ENCODE results near the gene GAGE12J.
"Not testable (repeated sequence)": the region's sequence is repeated elsewhere in the genome, so short reads cannot be mapped to it uniquely, and the experiment has no call there.

Gene GAGE12J, protein sequence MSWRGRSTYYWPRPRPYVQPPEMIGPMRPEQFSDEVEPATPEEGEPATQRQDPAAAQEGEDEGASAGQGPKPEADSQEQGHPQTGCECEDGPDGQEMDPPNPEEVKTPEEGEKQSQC

DNA sequence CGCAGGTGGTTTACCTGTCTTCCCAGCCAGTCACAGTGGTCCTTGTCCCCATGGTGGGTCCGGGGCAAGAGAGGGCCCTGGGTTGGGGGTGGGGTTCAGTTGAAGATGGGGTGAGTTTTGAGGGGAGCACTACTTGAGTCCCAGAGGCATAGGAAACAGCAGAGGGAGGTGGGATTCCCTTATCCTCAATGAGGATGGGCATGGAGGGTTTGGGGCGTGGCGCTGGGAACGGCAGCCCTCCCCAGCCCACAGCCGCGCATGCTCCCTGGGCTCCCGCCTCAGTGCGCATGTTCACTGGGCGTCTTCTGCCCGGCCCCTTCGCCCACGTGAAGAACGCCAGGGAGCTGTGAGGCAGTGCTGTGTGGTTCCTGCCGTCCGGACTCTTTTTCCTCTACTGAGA, at the start of gene GAGE12J:
GAGE12J (plus strand) TSS at position 301 of the 400 bp plus-strand sequence. CDS start 1,157 bp downstream, outside the sequence.
- DNase-seq: not testable (repeated sequence)

DNA sequence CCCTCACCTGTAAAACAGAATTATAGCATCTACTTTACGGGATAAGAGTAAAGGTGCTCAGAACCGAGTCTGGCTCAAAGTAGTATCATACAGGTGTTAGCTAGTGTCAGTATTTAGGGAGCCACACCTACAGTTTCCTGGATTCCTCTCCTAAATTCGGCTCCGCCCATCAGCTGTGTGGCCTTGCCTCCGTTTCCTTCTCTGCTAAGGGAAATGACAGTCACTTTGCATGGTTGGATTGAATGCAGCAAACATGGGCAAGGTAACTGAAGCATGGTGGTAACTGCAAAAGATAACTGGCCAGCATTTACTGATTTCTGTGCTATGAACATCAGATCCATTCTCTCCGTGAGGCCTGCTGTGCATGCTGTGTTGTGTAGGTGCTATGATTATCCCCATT, 49.4 kb upstream of the GAGE12J start:
- DNase-seq: no peak

DNA sequence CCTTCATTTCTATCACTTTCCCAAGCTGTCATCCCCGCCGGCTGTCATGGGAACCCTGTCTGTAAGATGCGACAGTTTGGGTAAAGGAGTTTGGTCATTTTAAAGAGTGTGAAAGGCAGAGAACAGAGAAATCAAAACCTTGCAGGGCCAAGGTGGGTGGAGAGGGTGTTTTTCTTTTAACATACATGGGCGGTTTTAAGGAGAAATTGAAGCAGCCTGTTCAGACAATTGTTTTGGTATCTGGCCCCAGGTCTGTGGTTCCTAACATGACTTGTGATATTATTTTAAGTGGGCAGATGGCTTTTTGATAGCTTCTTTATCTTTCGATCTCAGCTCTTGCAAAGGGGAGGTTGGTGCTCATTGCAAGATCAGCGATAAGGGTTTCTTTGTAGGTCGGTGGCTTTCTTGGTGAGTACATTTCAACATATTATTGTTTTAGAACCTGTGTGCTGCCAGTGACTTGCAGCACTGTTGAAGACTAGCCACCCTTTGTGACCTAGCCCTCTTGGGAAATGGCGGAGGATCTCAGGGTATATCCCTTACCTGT, 48.6 kb upstream of the GAGE12J start:
- no peak for DNase-seq

DNA sequence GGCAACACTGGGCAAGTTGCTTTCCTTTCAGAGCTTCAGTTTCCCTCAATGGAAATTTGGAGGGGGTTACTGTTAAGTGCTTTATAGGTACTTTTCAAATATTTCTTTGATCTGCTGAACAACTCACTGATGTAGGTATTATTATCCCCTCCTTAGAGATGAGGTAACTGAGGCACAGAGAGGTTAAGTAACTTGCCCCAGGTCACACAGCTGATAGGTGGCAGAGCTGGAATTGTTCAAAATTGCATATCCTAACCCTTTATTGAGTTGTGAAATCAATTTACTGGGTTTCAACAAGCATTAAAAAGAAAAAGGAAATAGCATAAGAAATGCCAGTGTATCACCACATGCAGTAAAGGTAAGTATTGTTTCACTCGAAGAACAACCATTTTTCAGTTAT, 45.6 kb upstream of the GAGE12J start:
- DNase-seq: no peak

DNA sequence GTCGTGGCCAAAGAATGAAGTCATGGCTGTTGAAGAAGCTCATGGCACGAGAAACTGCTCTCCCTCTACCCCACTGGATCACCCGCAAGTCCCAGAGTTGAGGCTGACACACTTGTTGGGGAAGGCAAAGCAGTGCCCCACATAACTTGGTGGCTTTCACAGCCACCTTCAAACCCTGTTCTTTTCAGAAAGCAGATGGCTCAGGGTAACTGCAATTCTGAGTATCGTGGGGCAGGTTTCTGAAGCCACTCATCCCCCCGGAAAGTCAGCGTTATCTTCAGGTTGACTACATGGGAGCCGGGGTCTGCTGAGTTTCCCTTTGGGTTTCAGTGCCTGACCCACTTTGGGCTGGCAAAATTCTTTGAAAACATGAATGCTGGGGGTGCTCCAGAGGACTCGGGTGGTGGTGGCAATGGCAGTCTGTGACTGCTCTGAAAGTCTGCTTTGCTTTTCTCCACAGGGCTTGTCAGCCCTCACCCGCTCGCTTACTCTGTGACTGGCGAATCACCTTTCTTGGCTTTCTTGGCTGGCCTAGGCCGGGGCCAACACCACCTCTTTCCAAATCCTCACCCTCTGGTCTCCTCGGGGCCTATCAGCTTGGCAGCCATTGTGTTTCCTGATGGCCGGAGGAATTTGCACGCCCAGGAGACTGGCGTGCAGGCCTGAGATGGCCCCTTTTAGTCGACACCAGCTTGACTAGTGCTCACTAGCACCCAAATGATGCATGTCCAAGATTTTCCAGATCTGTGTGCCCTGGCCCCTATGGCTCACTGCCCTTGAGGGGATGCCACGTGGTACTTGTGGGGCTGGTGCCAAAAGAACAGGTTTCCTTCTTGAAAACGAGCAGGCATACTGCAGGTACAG, 44.9 kb upstream of the GAGE12J start:
- DNase-seq: no peak

DNA sequence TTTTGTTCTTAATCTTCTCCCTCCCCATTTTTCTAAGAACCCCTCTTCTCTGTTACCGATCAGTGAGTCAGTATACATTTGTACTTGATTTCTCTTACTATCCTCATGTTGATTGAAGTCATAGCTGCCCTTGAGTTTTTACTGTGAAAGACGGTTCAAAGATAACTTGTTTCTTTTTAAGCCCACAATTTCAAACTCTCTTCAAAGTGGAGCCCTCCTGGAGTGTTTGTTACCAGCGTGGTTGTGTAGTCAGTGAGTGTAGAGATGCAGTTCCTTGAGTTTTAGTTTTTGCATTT, 44.4 kb upstream of the GAGE12J start:
- DNase-seq: no peak

DNA sequence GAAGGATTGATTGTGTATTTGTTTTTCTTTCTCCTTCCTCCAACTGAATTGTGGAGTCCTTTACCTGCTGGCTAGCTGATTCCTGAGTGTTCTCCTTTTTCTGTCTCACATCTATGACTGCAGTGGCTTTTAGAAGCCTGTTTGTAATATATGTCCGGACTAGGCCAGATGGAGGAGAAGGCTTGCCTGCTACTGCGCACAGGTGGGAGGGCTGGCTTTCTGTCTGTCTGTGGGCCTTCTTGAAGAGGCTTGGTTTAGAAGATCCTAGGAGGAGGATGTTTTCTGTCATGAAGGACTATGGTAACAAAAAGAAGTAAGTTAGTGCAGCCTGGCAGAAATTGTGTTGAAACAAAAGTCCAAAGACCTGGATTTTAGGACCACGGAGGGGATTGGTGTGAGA, 43.8 kb upstream of the GAGE12J start:
- no peak for DNase-seq

DNA sequence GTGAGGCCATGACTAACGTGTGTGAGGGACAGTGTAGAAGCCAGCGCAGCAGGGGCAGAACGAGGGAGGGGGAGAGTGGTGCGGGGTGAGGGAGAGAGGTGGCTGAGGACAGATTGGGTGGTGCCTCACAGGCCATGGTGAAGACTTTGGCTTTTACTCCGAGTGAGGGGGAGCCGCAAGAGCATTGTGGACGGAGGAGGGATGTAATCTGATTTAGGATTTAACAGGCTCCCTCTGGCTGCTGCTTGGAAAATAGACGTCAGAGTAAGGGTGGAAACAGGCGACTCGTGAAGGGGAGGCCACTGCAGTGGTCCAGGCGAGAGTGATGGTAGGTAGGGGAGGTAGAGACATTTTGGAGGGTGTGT, 39.2 kb upstream of the GAGE12J start:
- no peak for DNase-seq

DNA sequence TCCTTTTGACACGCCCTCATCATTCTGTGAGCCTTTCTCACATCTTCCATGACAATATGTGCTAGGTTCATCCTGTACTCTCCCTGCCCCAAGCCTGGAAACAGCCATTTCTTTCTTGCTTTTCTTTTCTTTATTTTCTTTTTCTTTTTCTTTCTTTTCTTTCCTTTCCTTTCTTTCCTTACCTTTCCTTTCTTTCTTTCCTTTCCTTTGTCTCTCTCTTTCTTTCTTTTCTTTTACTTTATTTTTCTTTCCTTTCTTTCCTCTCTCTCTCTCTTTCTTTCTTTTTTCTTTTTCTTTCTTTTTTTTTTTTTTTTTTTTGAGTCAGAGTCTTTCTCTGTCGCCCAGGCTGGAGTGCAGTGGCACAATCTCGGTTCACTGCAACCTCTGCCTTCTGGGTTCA, 37.6 kb upstream of the GAGE12J start:
- DNase-seq: no peak

DNA sequence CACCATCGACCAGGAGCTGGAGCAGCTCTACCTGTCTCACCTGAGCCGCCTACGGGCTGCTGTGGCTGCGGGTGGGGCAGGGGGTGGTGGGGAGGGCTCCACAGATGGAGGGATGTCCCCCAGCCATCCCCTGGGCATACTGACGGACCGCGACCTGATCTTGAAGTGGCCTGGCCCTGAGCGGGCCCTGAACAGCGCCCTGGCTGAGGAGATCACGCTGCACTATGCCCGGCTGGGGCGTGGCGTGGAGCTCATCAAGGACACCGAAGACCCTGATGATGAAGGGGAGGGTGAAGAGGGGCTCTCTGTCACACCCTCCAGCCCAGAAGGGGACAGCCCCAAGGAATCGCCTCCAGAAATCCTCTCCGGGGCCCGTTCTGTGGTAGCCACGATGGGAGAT, 35.7 kb upstream of the GAGE12J start:
- no peak for DNase-seq

DNA sequence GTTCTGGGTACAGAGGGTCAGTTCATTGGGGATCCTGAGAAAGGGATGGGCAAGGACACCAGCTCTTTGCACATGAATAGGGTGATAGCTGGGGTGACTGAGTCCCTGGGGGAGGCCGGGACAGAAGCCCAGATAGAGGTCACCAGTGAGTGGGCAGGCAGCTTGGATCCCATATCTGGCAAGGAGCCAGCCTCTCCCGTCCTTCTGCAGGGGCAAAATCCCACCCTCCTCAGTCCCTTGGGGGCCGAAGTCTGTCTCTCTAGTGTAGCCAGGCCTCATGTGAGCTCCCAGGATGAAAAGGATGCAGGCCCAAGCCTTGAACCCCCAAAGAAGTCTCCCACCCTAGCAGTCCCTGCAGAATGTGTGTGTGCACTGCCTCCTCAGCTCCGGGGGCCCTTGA, 35.3 kb upstream of the GAGE12J start:
- no peak for DNase-seq

DNA sequence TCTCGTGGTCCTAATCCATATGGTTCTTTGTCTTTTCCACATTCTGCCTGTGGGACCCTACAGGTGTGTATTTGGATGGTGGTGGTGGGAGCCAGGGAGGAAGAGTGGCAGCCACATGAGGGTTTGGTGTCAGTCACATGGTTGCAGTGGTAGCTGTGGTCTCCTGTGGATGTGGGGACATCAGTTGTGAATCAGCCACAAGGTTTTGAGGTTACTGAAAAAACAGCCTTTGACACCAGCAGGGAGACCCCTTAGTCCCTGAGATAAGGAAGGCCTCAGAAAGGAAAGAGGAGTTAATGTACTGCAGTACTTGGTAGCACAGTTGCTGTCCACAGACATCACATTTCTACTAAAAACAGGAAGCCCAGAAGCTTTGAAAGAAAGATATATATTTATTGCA, 34.2 kb upstream of the GAGE12J start:
- DNase-seq: no peak

DNA sequence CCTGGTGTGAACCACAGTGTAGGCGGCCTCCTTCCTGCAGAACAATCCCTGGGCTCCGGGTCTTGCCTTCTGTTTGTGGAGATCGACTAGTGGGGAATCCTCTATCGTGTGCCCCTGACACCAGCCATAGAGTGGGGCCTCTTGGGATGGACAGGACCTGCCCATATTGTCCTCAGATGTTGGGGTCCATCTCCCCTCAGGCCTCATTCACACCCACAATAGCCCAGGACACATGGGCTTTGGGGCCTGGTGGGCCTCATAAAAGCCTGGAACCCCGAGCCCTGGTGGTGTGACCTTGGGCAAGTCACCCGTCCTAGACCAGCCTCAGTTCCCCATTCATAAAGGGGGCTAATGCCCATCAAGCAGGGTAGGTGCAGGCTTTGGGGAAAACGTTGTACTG, 31.6 kb upstream of the GAGE12J start:
- no peak for DNase-seq

DNA sequence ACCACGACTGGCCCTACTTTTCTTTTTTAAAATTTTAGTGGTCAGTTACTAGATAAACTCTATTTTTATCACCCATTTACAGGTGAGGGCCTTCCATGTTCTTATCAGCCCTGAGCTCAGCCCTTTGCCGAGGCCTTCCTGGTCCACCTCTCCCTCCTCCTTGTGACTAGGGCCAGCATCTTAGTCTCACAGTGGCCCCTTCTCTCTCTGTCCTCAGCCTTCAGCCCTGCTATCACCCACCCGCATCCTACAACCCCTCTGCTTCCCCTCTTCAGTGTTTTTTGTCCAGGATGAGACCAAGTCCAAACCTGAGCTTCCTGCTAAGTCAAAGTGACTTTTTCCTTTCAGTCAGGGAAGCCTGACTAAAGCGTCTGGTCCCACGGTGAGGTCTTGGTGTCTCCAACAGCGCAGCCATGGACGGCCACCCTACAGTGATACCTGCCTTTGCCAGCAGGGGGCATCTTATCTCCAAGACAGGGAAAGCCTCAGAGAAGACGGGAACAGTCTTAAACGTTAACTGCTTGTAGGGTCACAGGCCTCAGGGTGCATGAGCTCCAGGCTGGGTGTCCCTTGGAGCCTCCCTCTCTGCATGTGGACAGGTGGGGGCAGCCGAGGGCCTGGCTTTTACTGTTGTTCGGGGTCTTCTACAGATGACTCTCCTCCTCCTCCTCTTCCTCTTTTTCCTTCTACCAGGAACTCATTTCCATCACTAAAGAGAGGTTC, 30.1 kb upstream of the GAGE12J start:
- DNase-seq: no peak

DNA sequence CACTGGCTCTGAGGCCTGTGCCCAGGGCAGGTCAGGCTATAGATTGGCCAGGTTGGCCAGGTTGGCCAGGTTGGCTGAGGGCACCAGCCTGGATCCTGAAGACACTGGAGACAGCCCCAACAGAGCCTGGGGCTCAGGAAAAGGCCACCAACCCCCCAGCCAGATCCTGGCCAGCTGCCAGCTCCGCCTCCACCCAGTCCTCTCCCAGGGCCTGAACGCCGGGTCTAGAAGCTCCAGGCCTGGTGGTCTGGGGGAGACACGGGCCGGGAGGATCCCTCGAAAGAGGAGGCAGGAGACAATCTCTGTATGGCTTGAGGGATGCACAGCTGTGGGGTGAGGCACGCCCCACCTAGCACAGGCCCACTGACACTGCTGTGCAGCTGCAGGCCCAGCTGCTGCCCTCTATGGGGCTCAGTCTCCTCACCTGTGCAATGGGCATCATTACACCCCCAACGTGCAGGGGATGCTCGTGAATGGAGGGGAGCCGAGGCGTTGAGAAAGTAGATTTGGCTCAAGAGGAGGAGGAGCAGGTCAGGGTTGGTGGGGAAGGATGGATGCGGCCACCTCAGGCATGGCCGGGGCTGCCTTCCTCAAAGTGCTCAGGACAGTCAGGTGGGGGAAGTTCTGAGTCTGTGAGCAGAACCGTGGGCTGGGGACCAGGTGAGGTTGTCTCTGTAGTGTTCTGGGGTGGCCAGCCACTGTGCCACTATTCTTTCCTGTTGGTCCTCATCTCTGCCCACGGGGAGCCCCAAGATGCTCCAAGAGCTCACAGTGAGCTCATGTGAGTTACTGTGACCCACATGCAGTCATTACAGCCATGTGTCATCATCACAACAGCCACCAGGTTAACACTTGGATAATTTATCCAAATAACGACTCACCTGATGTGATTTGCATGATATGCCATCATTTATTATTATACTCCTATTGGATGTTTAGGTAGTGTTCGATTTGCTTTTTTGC, 29.2 kb upstream of the GAGE12J start:
- no peak for DNase-seq

DNA sequence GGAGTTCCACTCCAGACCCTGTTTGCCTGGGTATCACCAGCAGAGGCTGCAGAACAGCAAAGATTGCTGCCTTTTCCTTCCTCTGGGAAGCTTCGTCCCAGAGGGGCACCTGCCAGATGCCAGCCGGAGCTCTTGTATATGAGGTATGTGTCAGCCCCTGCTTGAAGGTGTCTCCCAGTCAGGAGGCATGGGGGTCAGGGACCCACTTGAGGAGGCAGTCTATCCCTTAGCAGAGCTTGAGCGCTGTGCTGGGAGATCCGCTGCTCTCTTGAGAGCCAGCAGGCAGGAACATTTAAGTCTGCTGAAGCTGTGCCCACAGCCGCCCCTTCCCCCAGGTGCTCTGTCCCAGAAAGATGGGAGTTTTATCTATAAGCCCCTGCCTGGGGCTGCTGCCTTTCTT, 22.5 kb upstream of the GAGE12J start:
- not testable (repeated sequence) for DNase-seq

DNA sequence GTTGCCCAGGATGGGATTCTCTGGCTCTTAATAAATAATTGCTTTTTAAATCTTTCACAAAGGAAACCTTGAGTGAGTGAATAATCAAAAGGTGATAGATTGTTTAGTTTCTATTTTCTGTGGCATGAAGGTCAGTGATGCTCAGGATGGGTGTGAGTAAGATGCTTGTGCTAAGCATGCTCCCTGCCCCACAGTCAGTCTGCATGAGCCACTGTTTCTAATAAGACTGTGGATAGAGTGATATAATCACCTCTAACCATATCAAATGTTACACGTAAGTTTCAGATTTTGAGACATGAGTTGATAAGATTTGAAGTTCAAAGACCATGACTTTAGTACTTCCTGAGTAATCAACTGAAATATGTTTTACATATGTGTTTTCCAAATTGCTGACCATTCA, 21.1 kb upstream of the GAGE12J start:
- no peak for DNase-seq

DNA sequence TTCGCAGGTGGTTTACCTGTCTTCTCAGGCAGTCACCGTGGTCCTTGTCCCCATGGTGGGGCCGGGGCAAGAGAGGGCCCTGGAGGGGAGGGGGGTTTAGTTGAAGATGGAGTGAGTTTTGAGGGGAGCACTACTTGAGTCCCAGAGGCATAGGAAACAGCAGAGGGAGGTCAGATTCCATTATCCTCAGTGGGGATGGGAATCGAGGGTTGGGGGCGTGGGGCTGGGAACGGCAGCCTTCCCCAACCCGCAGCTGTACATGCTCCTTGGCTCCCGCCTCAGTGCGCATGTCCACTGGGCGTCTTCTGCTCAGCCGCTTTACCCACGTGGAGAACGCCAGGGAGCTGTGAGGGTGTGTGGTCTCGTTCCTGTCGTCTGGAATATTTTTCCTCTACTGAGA, 18.5 kb upstream of the GAGE12J start, which contains the start of gene GAGE10:
GAGE10 (plus strand) TSS at position 301 of the 400 bp plus-strand sequence. CDS start 1,214 bp downstream, outside the sequence.
- DNase-seq: no peak

DNA sequence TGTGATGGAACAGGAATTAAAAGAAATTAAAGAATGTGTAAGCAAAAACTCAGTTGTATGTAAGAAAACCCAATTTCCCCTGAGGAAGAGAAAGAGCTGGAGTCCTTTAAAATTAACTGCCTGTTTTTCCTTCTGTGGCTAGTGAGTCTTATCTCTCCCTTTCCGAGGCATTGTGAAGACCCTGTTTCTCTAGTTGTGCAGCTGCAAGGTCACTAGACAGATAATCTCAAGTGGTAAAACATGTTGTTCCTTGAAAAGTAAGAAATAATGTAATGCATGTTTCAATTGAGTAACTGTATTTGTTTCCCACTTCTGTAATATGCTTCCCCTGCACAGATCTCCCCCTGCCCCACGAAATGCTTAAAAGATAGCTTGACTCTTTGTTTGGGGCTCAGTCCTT, 14.1 kb upstream of the GAGE12J start:
- not testable (repeated sequence) for DNase-seq

DNA sequence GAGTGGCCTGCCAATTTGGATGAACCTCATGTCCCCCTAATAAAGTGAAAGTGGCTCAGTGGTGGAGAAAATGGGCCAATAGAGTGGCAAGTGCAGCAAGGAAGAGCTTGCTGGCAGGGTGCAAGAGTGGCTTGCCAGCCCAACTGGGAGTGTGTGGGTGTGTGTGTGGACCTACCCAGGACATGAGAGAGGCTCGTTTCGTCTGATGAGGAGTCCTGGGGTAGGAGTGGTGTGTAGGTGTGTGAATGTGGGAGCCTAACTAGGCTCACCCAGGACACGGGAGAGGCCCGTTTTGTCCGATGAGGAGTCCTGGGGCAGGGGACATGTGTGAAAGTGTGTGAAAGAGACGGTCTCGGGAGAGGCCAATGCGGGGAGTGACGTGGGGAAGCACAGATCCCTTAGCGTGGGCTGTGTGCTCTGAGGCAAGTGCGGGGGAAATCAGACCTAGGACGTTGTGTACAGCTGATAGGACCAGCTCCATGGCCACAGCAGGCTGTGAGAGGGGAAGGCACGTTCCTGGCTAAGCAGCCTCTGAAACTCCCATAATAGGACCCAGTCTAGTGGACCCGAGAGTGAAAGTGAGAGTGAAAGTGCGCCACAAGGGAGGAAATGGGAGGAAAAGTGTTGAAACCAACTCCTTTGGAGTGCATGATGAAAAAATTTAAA, 13.1 kb upstream of the GAGE12J start:
- DNase-seq: no peak

DNA sequence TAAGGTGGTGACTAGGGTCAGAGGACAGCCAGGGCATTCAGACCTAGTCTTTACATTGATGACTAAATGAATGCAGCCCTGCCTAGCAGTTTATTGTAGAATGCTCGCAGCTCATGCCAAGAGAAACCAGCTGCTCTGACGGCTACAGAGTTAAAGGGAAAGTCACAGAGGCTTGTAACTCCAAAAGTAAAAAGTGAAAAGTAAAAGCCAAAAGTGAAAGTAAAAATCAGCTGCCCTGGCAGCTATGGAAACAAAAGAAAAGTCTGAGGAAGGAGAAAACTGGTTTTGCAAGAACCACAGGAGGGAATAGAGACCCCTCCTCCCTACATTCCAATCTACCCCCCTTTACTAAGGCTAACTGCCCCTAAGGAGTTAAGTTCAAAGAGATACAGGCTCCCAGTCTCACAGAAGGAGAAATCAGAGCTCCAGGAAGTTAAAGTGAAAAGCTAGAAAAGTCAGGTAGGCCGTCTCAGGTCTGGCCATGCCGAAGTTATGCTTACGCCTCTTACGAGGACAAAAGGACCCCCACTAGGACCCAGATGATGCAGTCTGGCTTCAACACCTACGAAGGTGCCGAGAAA, 12.3 kb upstream of the GAGE12J start:
- DNase-seq: no peak

DNA sequence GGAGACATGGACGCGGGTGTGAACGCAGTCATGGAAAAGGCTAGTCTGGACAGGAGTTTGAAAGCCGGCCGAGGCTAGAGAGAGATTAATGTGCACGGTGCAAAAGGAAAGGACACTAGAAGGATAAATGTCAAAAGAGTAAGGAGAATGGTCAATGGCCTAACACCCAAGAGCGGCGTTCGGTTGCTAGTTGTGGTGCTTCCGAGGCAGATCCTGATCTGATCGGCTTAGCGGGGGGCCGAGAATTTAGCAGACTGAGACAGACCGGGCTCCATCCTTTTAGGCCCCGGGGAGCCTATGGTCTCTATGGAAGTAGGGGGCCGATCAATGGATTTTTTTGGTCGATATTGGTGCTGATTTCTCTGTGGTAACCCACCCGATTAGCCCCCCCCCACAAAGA, 11.5 kb upstream of the GAGE12J start:
- DNase-seq: no peak

All from NCI-H1105 (cell line).